Pons (tissue), 1 donor: ENCODE results near the gene MAML3.

ENCODE experiments used
- DNase-seq: peaks from one replicate; pipeline ENCODE4 v3.0.0-alpha.2; 2016; ENCODE audit warnings: low spot score

Gene MAML3

DNA sequence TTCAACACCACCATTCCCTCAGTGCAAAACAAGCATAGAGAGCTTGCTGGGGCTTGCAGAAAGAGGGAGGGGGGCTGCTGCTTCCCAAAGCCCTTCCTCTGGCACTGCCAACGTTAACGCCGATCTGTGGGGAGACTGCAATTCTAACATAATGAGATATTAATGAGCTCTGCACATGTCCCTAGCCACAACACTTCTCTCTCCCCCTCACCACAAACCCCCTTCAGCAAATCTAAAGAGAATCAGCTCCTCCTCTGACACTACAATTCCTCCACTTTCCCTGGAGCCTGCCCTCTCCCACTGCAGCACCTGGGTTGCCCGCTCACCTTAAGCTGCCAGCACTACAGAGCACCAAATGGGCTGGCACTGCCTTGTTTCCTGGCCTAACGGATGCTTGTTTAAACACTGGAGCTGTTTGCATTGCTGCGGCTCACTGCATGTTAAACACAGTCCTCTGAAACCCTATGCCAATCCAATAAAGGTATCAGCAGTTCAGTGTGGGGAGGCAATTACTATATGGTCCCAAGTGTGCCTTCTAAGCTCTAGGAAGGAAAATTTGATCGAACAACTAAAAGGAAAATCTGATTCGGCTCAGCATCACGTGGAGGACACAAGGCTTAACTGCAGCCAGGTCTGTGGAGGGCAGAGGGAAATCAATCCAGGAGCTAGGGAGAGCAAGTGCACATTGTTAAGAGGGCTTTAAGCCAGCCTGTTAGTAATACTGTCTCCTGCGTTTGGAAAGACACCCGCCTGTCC is 232.4 kb downstream of the MAML3 start:
- DNase-seq: no peak

DNA sequence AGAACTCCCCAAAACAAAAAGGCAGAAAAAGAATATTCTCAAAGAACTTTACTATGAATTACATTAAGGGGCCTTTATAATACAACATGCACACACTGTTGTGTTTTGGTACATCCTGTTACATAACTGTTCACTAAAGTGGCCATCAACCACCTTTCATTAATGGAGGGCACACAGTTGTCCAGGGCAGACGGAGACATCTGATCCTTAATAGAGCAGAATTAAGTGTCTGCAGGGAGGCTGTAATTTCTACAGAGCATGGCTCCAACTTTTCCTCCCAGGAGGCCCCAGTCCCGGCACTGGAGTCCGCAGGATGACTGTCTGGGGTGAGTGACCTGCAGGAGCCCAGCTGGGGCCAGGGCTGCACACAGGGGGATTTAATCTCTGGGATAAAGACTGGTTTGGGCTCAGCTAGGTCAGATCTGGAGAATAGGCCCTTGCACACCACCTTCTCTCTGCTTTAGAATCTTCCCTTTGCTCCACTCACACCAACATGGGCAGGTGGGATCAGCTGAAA is 233.4 kb downstream of the MAML3 start:
- DNase-seq: no peak

DNA sequence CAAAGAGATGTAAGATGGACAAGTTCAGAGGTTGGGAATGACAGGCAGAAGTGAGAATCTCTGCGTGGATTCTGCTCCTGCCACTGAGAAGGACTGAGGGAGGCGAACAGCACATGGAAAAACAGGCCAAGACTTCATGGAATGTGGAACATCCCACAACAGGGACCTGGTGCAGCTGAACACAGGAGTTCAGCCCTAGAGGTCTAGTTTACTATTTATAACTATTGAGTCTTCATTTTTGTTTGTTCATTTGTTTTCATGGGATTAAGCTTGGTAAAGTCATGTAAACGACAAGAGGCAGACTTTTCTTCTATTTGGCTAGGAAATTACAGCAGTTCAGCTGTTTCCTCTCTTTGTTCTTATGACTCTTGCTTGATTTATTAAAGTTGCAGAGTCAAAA is 234.5 kb downstream of the MAML3 start:
- DNase-seq: no peak

DNA sequence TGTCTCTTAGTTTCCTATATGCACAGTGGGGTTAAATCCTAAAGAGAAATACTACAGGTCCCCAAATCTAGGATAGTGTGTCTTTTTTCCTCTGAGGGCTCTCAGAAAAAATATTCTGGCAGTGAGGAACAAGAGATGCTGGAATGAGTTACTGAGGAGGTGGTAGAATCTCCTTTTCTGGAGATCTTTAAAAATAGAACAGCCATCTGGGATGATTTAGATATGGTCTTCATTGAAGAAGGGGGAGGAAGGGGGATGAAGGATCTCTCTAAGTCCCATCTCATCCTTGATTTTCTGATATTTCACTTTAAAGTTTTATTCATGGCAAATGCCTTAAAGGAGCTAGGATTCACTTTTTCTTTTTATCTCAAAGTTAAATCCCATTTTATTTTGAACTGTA is 235.0 kb downstream of the MAML3 start:
- no peak for DNase-seq

- no peak for DNase-seq
Observed at GRCh38 chr4:139918591-139918990, 235.4 kb downstream of the MAML3 start.

DNA sequence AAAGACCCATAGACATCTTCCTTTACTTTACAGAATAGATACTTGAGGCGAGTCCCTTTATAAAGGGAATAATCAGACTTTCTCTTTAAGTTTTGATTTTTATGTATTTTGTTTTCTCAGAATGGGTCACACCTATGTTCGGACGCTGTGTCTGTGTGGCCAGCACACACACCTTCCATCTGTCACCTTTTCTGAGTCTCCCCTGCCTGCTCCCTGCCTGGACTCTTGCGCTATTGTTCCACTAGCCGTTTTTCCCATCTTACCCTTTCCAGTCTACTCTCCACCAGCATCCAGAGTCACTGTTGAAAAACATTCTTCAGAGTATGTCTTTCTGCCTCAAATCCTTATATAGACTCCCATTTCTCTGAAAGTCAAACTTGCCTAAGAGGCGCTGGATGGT is 236.1 kb downstream of the MAML3 start:
- DNase-seq: no peak

GRCh38 chr4:139916041-139916440 is 237.9 kb downstream of the MAML3 start:
- DNase-seq: no peak

GRCh38 chr4:139915037-139915436 is 238.9 kb downstream of the MAML3 start:
- no peak for DNase-seq

GRCh38 chr4:139913995-139914598 is 239.9 kb downstream of the MAML3 start:
- DNase-seq: no peak

DNA sequence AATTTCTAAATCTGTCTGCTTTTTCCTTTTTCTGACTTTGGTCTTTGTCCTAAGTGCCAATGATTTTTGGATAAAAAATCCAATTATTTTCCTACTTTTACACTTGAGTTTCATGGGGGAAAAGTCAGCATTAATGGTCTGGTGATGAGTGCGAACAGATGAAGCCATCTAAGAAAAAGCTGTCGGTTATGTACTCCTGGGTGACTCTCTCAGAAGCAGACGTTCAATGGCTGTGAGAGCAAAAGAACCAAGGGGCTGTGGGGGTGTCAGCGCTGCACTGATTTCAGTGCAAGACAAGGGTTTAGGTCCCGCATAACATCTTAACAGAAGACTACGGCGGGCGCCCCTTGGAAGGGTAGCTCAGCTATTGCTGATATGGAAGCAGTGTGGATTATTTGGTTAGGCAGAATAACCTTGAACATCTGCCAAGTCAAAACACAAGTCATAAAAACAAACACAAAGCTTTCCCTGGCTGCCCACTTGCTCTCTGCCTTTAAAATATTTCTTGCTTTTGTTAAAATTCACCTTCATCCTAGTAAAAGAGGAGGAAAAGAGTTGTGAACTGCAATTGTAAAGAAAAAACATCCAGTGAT is 240.5 kb downstream of the MAML3 start:
- DNase-seq: no peak

GRCh38 chr4:139912445-139912844 is 241.5 kb downstream of the MAML3 start:
- DNase-seq: no peak

DNA sequence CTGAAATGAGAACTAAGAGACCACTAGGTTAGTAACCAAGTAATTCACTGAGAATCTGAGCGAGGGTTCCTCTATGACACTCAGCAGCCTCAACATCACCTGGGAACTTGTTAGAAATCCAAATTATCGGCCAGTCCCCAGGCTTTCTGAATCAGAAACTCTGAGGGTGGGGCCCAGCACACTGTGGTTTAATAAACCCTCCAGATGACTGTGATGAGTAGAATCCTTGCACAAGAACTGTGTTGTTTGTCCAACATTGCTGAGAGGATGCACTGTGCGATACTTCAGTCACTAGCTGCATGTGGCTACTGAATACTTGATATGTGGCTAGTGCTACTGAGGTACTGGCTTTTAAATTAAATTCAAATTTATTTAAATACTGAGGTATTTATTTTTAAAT is 243.9 kb downstream of the MAML3 start:
- DNase-seq: no peak

DNA sequence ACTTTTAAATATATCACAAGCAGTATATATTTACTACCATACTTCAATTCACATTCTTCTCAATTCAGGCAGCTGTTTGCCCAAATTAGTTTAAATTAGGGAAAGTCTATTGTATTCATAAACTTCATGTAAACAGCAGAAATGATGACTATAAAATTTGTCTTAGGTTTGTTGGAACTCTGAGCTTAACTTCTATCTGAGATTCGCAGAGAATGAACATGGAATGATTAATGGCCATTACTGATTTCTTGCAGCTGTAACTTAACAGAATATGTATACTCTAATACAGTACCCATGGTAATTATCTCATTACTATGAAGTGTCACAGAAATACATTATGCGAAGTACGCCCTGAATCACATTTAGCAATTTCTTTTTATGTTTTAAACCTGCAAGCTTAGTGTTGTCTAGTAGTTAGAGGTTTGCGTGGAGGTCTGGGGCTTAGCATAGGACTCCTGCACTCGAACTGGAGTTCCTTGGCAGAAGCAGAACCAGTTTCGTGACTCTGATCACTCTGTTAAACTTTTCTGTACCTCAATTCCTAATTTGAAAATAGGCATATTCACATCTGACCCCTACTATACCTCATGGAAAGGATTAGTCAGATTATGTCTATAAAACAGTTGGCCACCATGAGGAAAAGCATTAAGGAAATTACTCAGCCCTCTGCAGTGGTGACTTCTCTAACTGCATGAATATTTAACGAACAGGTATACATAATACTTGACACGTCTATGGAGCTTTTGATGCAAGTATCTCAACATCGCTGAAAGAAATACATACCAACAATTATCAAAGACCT is 245.1 kb downstream of the MAML3 start:
- DNase-seq: no peak

- DNase-seq: no peak
Observed at GRCh38 chr4:139907001-139907809, 246.8 kb downstream of the MAML3 start.

DNA sequence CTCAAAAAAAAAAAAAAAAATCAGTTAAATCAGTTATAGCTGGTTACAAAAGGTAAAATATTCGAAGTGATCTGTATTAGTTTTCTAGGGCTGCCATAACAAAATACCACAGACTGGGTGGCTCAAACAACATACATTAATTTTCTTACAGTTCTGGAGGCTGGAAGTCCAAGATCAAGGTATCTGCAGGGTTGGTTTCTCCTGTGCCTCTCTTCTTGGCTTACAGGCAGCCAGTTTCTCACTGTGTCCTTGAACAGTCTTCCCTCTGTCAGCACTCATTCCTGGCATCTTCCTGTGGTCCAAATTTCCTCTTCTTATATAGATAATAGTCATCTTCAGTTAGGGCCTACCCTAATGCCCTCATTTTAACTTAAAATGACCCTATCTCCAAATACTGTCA is 248.5 kb downstream of the MAML3 start:
- DNase-seq: no peak

GRCh38 chr4:139904406-139904805 is 249.6 kb downstream of the MAML3 start:
- no peak for DNase-seq

- no peak for DNase-seq
Observed at GRCh38 chr4:139903845-139904244, 250.1 kb downstream of the MAML3 start.

DNA sequence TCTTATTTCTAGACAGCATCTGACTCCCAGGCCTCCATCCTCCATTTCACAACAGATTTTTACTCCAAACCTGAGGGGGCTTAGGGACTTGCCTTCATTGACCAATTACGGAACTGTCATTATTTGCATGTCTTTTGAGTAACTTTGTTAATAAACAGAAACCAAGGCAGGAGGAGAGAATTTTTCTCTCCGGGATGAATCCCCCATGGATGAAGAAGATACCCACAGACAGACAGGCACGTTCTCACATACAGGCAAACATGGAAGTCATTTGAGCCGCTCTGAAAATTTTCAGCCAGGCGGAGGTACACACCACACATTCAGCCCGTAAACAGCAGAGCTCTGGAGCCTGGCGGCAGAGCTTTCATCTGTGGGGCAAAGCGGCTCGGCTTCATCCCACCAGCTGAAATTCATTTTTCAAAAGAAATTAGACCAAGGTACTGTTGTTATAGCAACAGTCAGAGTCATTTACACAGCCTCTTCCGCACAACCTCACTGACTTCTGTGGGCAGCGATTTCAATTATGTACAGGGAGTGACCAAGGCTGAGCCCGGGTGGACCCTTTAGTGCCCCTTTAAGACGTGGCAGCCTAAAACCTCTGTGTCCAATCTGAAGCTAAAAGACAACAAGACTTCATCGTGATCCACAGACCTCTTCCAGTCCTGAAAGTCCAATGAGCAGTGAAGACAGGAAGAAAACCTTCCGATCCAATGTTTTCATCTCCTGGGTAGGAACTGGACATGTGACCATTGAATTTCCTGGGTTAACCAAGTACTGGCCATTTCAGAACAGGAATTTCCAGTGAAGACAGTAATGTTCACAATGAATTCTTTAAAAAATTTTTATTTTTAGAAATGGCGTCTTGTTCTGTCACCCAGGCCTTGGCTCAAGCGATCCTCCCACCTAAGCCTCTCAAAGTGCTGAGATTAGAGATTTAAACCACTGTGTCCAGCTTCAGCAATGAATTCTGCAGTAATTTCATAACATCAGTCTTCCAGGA is 251.4 kb downstream of the MAML3 start:
- no peak for DNase-seq

DNA sequence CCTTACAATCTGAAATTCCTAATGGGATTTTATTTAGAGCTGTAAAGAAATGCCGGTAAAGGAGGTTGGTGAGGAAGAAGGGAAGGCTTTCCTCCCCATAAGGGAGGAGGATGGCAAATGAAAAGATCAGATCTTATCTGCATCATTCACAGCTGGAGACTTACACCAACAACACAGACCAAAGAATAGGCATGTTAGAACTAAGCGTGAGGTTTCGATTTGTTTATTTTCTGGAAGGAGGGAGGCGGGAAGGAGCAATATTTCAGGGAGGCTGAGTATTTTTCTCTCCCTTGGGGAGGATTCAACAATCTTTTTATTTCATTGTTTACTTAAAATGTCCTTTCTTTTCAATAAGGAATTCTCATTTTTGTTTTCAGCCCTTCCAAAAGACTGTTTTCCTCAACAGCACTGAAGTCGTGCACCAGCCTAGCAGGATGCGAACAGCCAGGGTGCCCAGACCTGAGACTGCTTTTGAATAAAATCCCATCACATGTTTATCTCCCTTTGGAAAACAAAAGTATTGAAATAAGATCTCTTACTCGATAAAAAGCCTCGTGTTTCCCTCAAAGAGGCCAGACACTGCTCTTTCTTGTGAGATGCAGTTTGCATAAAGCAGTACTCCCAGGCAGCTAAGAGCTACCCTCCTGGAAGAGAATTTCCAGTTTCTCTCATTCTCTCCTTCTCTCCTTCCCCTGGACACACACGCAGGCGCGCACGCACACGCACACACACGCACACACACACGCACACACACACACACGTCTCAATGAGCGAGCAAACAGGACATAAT is 252.3 kb downstream of the MAML3 start:
- DNase-seq: peak; percentile 42
